ENCODE results near the gene DHRSX.
"Not testable (repeated sequence)": the region's sequence is repeated elsewhere in the genome, so short reads cannot be mapped to it uniquely, and the experiment has no call there.

Gene DHRSX

GRCh38 chrX:2224597-2225235, 276.1 kb downstream of the DHRSX start:
- H3K36me3 ChIP-seq = peaks cover 12% of the 10 kb centered on the region
- peaks cover 3% of the 10 kb centered on the region for H3K9me3 ChIP-seq
- TF ChIP-seq CTCF (IDR thresholded peaks at IDR 0.05) = no peak

GRCh38 chrX:2224161-2224560, 276.6 kb downstream of the DHRSX start:
- H3K4me1 ChIP-seq (ENCODE audit: control insufficient read depth in 1 of 2, insufficient read depth in 1 of 2, low read depth in 1 of 2, low read length in 1 of 2) = no peaks in the 10 kb centered on the region
- no peaks in the 10 kb centered on the region for H3K27me3 ChIP-seq
- H3K36me3 ChIP-seq = peaks cover 7% of the 10 kb centered on the region
- H3K27ac ChIP-seq = peak overlapping the region; percentile 10
- no peak overlapping the region for H3K4me3 ChIP-seq (ENCODE audit: low read depth in 1 of 2, low read length in 1 of 2)
- TF ChIP-seq CTCF (IDR thresholded peaks at IDR 0.05) = no peak
- H3K9me3 ChIP-seq = peaks cover 6% of the 10 kb centered on the region

More at GRCh38 chrX:2224597-2225235, 276.1 kb downstream of the DHRSX start:
- Histone ChIP-seq H3K27me3 (no peaks in the 10 kb centered on the region), H3K4me1 (ENCODE audit: control insufficient read depth in 1 of 2, insufficient read depth in 1 of 2, low read depth in 1 of 2, low read length in 1 of 2) (no peaks in the 10 kb centered on the region), H3K27ac (no peak overlapping the region), H3K4me3 (ENCODE audit: low read depth in 1 of 2, low read length in 1 of 2) (no peak overlapping the region)

- Histone ChIP-seq H3K4me1 (ENCODE audit: control insufficient read depth in 1 of 2, insufficient read depth in 1 of 2, low read depth in 1 of 2, low read length in 1 of 2) (no peaks in the 10 kb centered on the region), H3K36me3 (peaks cover 7% of the 10 kb centered on the region), H3K27ac (no peak overlapping the region), H3K4me3 (ENCODE audit: low read depth in 1 of 2, low read length in 1 of 2) (no peak overlapping the region), H3K27me3 (no peaks in the 10 kb centered on the region), H3K9me3 (peaks cover 6% of the 10 kb centered on the region)
- no peak for TF ChIP-seq CTCF (IDR thresholded peaks at IDR 0.05)
Observed at GRCh38 chrX:2220829-2221567, 279.8 kb downstream of the DHRSX start.

DNA sequence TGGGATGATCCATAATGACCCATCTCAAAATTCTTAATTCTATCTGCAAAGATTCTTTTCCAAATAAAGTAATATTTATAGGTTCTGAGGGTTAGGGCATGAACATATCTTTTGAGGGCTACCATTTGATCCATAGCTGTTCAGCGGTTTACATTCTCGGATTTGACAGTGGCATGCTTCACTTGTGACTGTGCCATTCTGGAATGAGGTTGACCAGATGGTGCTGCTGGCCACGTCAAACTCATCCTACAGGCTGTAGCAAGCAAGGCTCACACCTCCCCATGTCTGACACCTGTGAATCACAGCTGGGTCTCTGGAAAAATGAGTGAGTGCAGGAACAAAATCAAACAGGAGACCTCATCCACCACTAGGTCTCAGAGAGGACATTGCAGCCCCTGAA, 280.5 kb downstream of the DHRSX start:
- TF ChIP-seq CTCF (IDR thresholded peaks at IDR 0.05) = no peak
- Histone ChIP-seq H3K9me3 (peaks cover 8% of the 10 kb centered on the region), H3K4me3 (ENCODE audit: low read depth in 1 of 2, low read length in 1 of 2) (no peak overlapping the region), H3K4me1 (ENCODE audit: control insufficient read depth in 1 of 2, insufficient read depth in 1 of 2, low read depth in 1 of 2, low read length in 1 of 2) (no peaks in the 10 kb centered on the region), H3K36me3 (peaks cover 7% of the 10 kb centered on the region), H3K27me3 (no peaks in the 10 kb centered on the region), H3K27ac (no peak overlapping the region)

- H3K9me3 ChIP-seq = peaks cover 14% of the 10 kb centered on the region
Observed at GRCh38 chrX:2214138-2214823, 286.5 kb downstream of the DHRSX start.

GRCh38 chrX:2211667-2212066, 289.1 kb downstream of the DHRSX start:
- not testable (repeated sequence) for H3K4me1 ChIP-seq (ENCODE audit: control insufficient read depth in 1 of 2, insufficient read depth in 1 of 2, low read depth in 1 of 2, low read length in 1 of 2); H3K4me3 ChIP-seq (ENCODE audit: low read depth in 1 of 2, low read length in 1 of 2)

More at GRCh38 chrX:2214138-2214823, 286.5 kb downstream of the DHRSX start:
- H3K27me3 ChIP-seq; H3K4me3 ChIP-seq (ENCODE audit: low read depth in 1 of 2, low read length in 1 of 2); H3K4me1 ChIP-seq (ENCODE audit: control insufficient read depth in 1 of 2, insufficient read depth in 1 of 2, low read depth in 1 of 2, low read length in 1 of 2); H3K36me3 ChIP-seq: not testable (repeated sequence)
- H3K27ac ChIP-seq = peak overlapping the region; percentile 72

More at GRCh38 chrX:2211667-2212066, 289.1 kb downstream of the DHRSX start:
- H3K27ac ChIP-seq, H3K36me3 ChIP-seq, H3K27me3 ChIP-seq: not testable (repeated sequence)
- H3K9me3 ChIP-seq = peaks cover 14% of the 10 kb centered on the region
